HG03064 (cell line): ENCODE results near the gene DDX54.

Experiments
- ATAC-seq: cut with Tn5 transposase; IDR thresholded peaks from one replicate; pipeline ENCODE4 v1.9.1; 2021; ENCODE audit warnings: low read depth; ENCODE audit not compliant: unreplicated experiment

The DDX54 gene

GRCh38 chr12:113165521-113166450 is 19.5 kb downstream of the DDX54 start:
- no peak for ATAC-seq

GRCh38 chr12:113164014-113164413 is 21.3 kb downstream of the DDX54 start:
- ATAC-seq, result no peak

GRCh38 chr12:113163030-113163360 is 22.3 kb downstream of the DDX54 start:
- ATAC-seq, result no peak

GRCh38 chr12:113162102-113163029 is 22.9 kb downstream of the DDX54 start:
- no peak for ATAC-seq

- ATAC-seq, result no peak
Observed at GRCh38 chr12:113161415-113162016, 23.8 kb downstream of the DDX54 start.

GRCh38 chr12:113159937-113160336 is 25.3 kb downstream of the DDX54 start:
- ATAC-seq, result no peak

GRCh38 chr12:113158439-113159203 is 26.7 kb downstream of the DDX54 start:
- no peak for ATAC-seq

- ATAC-seq, result no peak
Observed at GRCh38 chr12:113157218-113157859, 27.9 kb downstream of the DDX54 start.

GRCh38 chr12:113155646-113156045 is 29.6 kb downstream of the DDX54 start:
- no peak for ATAC-seq

- ATAC-seq, result no peak
Observed at GRCh38 chr12:113155060-113155459, 30.2 kb downstream of the DDX54 start.

GRCh38 chr12:113154351-113154973 is 30.8 kb downstream of the DDX54 start:
- ATAC-seq, result no peak

- no peak for ATAC-seq
Observed at GRCh38 chr12:113152835-113153814, 32.2 kb downstream of the DDX54 start.

GRCh38 chr12:113152196-113152834 is 33.0 kb downstream of the DDX54 start:
- no peak for ATAC-seq

GRCh38 chr12:113151655-113152054 is 33.6 kb downstream of the DDX54 start:
- no peak for ATAC-seq

GRCh38 chr12:113149361-113150150 is 35.7 kb downstream of the DDX54 start, which contains the start of gene CFAP73:
CFAP73 (plus strand) TSS chr12:113149724; CDS start chr12:113149858, 134 bp downstream.
- ATAC-seq, result no peak

- no peak for ATAC-seq
Observed at GRCh38 chr12:113146999-113147398, 38.3 kb downstream of the DDX54 start.
